Measurements from ENCODE around the gene ELOVL5.

The ELOVL5 gene

DNA sequence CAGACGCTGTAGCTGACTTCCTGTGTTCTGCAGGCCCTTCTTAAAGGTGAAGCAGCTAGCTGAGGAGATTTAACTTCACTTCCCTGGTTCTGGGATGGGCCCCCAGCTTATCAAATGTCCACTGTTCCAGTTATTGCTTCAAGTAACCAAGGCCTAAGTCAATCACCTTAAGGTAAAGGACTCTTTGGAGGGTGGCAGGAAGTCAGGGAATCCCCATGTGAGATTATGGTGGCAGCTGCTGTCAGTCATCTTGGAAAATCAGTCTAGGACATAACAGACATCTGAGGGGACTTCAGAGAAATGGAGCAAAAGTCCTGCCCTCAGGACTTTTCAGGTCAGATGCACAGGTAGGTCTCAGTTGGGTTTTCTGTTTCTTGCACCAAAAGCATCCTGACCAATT is 3.8 kb downstream of the ELOVL5 start:
- Histone ChIP-seq H3K36me3 (ENCODE audit: insufficient read depth, low read length) (peaks cover 31% of the 10 kb centered on the region; the same call in 1 of the 2 replicates), H3K9me3 (ENCODE audit: low read length) (no peaks in the 10 kb centered on the region), H3K9me2 (ENCODE audit: low read depth, low read length) (no peaks in the 10 kb centered on the region), H4K20me1 (ENCODE audit: insufficient read depth, low read length) (no peaks in the 10 kb centered on the region; the same call in 1 of the 2 replicates), H3F3A (ENCODE audit: insufficient read depth, low read length) (no peaks in the 10 kb centered on the region), H2AFZ (ENCODE audit: low read length) (no peak overlapping the region), H3K9ac (ENCODE audit: low read length) (no peak overlapping the region; the same call in 1 of the 2 replicates), H3K4me3 (ENCODE audit: low read depth, low read length, poor library complexity, severe bottlenecking) (no peak overlapping the region), H3K4me2 (ENCODE audit: low read length) (peak overlapping the region; percentile 28; the same call in 1 of the 2 replicates), H3K79me2 (ENCODE audit: insufficient read depth, low read length) (peaks cover 82% of the 10 kb centered on the region), H3K27me3 (ENCODE audit: insufficient read depth, low read length) (no peaks in the 10 kb centered on the region), H3K27ac (ENCODE audit: low read depth, low read length, poor library complexity, severe bottlenecking) (peak overlapping the region; percentile 7), H3K4me1 (ENCODE audit: insufficient read depth, low read length, severe bottlenecking) (peaks cover 72% of the 10 kb centered on the region)
- no peak for TF ChIP-seq EZH2 (IDR thresholded peaks at IDR 0.05; ENCODE audit: borderline replicate concordance, low read length)
- TF ChIP-seq, protein P1, sequence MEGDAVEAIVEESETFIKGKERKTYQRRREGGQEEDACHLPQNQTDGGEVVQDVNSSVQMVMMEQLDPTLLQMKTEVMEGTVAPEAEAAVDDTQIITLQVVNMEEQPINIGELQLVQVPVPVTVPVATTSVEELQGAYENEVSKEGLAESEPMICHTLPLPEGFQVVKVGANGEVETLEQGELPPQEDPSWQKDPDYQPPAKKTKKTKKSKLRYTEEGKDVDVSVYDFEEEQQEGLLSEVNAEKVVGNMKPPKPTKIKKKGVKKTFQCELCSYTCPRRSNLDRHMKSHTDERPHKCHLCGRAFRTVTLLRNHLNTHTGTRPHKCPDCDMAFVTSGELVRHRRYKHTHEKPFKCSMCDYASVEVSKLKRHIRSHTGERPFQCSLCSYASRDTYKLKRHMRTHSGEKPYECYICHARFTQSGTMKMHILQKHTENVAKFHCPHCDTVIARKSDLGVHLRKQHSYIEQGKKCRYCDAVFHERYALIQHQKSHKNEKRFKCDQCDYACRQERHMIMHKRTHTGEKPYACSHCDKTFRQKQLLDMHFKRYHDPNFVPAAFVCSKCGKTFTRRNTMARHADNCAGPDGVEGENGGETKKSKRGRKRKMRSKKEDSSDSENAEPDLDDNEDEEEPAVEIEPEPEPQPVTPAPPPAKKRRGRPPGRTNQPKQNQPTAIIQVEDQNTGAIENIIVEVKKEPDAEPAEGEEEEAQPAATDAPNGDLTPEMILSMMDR (IDR thresholded peaks at IDR 0.05; ENCODE audit: low read length) = no peak

DNA sequence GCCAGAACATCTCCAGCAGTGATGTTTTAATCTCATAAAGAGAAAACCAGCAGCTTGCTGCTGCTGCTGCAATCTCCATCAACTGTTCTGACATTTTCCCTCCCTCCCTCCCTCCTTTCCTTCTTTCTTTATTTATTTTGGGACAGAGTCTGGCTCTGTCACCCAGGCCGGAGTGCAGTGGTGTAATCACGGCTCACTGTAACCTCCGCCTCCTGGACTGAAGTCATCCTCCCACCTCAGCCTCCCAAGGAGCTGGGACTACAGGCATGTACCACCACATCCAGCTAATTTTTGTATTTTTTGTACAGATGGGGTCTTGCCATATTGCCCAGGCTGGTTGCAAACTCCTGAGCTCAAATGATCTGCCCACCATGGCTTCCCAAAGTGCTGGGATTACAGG is 5.7 kb downstream of the ELOVL5 start:
- no peaks in the 10 kb centered on the region for H3K27me3 ChIP-seq (ENCODE audit: insufficient read depth, low read length)
- H3K4me2 ChIP-seq (ENCODE audit: low read length) = peak overlapping the region; percentile 51; the same call in 1 of the 2 replicates
- peaks cover 81% of the 10 kb centered on the region for H3K4me1 ChIP-seq (ENCODE audit: insufficient read depth, low read length, severe bottlenecking)
- no peak overlapping the region for H2AFZ ChIP-seq (ENCODE audit: low read length)
- H4K20me1 ChIP-seq (ENCODE audit: insufficient read depth, low read length) = no peaks in the 10 kb centered on the region; the same call in 1 of the 2 replicates
- H3K9ac ChIP-seq (ENCODE audit: low read length) = no peak overlapping the region; the same call in 1 of the 2 replicates
- H3K79me2 ChIP-seq (ENCODE audit: insufficient read depth, low read length) = peaks cover 97% of the 10 kb centered on the region
- no peak for TF ChIP-seq EZH2 (IDR thresholded peaks at IDR 0.05; ENCODE audit: borderline replicate concordance, low read length)
- TF ChIP-seq, protein P1 (IDR thresholded peaks at IDR 0.05; ENCODE audit: low read length) = no peak
- H3F3A ChIP-seq (ENCODE audit: insufficient read depth, low read length) = no peaks in the 10 kb centered on the region
- H3K27ac ChIP-seq (ENCODE audit: low read depth, low read length, poor library complexity, severe bottlenecking) = no peak overlapping the region
- H3K9me3 ChIP-seq (ENCODE audit: low read length) = no peaks in the 10 kb centered on the region
- peaks cover 38% of the 10 kb centered on the region; the same call in 1 of the 2 replicates for H3K36me3 ChIP-seq (ENCODE audit: insufficient read depth, low read length)
- no peaks in the 10 kb centered on the region for H3K9me2 ChIP-seq (ENCODE audit: low read depth, low read length)
- H3K4me3 ChIP-seq (ENCODE audit: low read depth, low read length, poor library complexity, severe bottlenecking) = no peak overlapping the region

DNA sequence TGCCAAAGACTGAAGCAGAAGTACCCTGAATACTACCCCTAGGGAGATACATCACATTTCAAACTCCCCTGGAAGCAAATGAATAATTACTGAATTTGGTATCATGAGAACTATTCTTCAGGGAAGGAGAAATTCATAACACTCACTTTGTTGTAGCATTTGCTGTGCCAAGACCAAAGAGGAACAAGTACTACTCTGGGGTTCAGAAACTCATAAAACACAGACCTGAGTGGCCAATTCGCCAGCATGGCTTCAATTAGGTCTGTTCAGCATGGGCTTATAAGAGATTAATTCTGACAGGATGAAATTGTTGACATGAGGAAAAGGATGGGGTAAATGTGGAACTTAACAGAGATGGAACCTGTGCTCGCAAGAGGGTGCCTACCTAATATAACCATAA is 6.5 kb downstream of the ELOVL5 start:
- TF ChIP-seq EZH2 (IDR thresholded peaks at IDR 0.05; ENCODE audit: borderline replicate concordance, low read length) = no peak
- TF ChIP-seq, protein P1 (IDR thresholded peaks at IDR 0.05; ENCODE audit: low read length) = no peak
- Histone ChIP-seq H3K9me2 (ENCODE audit: low read depth, low read length) (no peaks in the 10 kb centered on the region), H2AFZ (ENCODE audit: low read length) (no peak overlapping the region), H3K27me3 (ENCODE audit: insufficient read depth, low read length) (no peaks in the 10 kb centered on the region), H3K9ac (ENCODE audit: low read length) (no peak overlapping the region), H3K27ac (ENCODE audit: low read depth, low read length, poor library complexity, severe bottlenecking) (peak overlapping the region; percentile 13), H3K36me3 (ENCODE audit: insufficient read depth, low read length) (peaks cover 43% of the 10 kb centered on the region; the same call in 1 of the 2 replicates), H4K20me1 (ENCODE audit: insufficient read depth, low read length) (no peaks in the 10 kb centered on the region; the same call in 1 of the 2 replicates), H3K79me2 (ENCODE audit: insufficient read depth, low read length) (peaks cover 98% of the 10 kb centered on the region), H3K4me1 (ENCODE audit: insufficient read depth, low read length, severe bottlenecking) (peaks cover 89% of the 10 kb centered on the region), H3K9me3 (ENCODE audit: low read length) (no peaks in the 10 kb centered on the region), H3F3A (ENCODE audit: insufficient read depth, low read length) (no peaks in the 10 kb centered on the region), H3K4me3 (ENCODE audit: low read depth, low read length, poor library complexity, severe bottlenecking) (peak overlapping the region; percentile 14), H3K4me2 (ENCODE audit: low read length) (peak overlapping the region; percentile 51; the same call in 1 of the 2 replicates)

Measured in OCI-LY1 (cell line).